Measurements from ENCODE around the gene NOB1.

Gene NOB1

DNA sequence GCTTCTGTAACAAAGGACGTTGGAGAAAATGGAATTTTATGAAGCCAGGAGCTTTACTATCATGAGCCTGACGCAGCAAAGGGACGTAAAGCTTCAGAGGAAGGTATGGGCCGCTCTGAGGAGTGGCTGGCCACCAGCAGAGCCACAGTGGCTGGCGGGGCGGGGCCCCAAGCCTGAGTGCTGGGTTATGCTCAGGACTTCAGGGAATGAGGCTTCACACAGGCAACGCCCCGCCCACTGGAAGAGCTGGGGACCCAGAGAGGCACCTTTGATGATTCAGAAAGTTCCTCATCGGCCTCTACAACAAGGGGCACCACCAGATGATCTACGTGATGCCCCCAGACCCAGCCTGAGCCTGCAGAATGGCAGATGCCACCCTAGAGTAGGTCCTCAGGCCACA, 8.8 kb downstream of the NOB1 start:
- Histone ChIP-seq H3K4me2 (no peak overlapping the region), H2AFZ (ENCODE audit: low read depth) (no peak overlapping the region), H3K79me2 (ENCODE audit: insufficient read depth, low read depth) (peaks cover 24% of the 10 kb centered on the region; the same call in 1 of the 2 replicates), H3K4me3 (IDR thresholded peaks at IDR 0.05; ENCODE audit: insufficient read depth, low read depth, low read length) (no peak overlapping the region), H3K36me3 (ENCODE audit: insufficient read depth) (peaks cover 30% of the 10 kb centered on the region; the same call in 1 of the 2 replicates), H3K27ac (no peak overlapping the region), H3K9ac (no peak overlapping the region), H3K27me3 (ENCODE audit: insufficient read depth, low read depth) (no peaks in the 10 kb centered on the region), H3K4me1 (ENCODE audit: low read depth, poor library complexity, severe bottlenecking) (no peaks in the 10 kb centered on the region), H4K20me1 (ENCODE audit: insufficient read depth) (no peaks in the 10 kb centered on the region)
- TF ChIP-seq, protein P1, sequence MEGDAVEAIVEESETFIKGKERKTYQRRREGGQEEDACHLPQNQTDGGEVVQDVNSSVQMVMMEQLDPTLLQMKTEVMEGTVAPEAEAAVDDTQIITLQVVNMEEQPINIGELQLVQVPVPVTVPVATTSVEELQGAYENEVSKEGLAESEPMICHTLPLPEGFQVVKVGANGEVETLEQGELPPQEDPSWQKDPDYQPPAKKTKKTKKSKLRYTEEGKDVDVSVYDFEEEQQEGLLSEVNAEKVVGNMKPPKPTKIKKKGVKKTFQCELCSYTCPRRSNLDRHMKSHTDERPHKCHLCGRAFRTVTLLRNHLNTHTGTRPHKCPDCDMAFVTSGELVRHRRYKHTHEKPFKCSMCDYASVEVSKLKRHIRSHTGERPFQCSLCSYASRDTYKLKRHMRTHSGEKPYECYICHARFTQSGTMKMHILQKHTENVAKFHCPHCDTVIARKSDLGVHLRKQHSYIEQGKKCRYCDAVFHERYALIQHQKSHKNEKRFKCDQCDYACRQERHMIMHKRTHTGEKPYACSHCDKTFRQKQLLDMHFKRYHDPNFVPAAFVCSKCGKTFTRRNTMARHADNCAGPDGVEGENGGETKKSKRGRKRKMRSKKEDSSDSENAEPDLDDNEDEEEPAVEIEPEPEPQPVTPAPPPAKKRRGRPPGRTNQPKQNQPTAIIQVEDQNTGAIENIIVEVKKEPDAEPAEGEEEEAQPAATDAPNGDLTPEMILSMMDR (conservative IDR thresholded peaks at IDR 0.05; ENCODE audit: low read depth, low read length), result no peak

DNA sequence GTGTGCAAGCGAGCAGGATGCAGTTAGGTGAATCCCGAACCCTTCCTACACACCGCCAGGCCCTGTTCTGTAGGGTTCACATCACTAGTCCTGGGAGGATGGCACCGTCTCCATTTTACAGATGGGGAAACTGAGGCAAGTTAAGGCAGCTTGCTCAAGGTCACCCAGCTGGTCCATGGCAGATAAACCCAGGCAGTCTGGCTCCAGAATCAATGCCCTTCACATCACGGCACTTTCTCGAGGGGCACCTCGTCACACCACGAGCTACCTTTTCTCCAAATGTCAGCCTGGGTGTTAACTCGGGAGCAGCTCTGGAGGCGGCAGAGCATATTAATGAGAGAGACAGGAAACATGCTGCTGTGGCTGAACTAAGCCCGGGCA, 9.5 kb downstream of the NOB1 start:
- peaks cover 17% of the 10 kb centered on the region; the same call in 1 of the 2 replicates for H3K79me2 ChIP-seq (ENCODE audit: insufficient read depth, low read depth)
- TF ChIP-seq, protein P1 (conservative IDR thresholded peaks at IDR 0.05; ENCODE audit: low read depth, low read length), result no peak
- no peak overlapping the region for H3K27ac ChIP-seq
- peaks cover 30% of the 10 kb centered on the region; the same call in 1 of the 2 replicates for H3K36me3 ChIP-seq (ENCODE audit: insufficient read depth)
- H3K4me3 ChIP-seq (IDR thresholded peaks at IDR 0.05; ENCODE audit: insufficient read depth, low read depth, low read length), result no peak overlapping the region
- H3K4me1 ChIP-seq (ENCODE audit: low read depth, poor library complexity, severe bottlenecking), result no peaks in the 10 kb centered on the region
- no peaks in the 10 kb centered on the region for H3K27me3 ChIP-seq (ENCODE audit: insufficient read depth, low read depth)
- no peak overlapping the region for H3K4me2 ChIP-seq
- no peaks in the 10 kb centered on the region for H4K20me1 ChIP-seq (ENCODE audit: insufficient read depth)
- H2AFZ ChIP-seq (ENCODE audit: low read depth), result no peak overlapping the region
- H3K9ac ChIP-seq, result no peak overlapping the region

DNA sequence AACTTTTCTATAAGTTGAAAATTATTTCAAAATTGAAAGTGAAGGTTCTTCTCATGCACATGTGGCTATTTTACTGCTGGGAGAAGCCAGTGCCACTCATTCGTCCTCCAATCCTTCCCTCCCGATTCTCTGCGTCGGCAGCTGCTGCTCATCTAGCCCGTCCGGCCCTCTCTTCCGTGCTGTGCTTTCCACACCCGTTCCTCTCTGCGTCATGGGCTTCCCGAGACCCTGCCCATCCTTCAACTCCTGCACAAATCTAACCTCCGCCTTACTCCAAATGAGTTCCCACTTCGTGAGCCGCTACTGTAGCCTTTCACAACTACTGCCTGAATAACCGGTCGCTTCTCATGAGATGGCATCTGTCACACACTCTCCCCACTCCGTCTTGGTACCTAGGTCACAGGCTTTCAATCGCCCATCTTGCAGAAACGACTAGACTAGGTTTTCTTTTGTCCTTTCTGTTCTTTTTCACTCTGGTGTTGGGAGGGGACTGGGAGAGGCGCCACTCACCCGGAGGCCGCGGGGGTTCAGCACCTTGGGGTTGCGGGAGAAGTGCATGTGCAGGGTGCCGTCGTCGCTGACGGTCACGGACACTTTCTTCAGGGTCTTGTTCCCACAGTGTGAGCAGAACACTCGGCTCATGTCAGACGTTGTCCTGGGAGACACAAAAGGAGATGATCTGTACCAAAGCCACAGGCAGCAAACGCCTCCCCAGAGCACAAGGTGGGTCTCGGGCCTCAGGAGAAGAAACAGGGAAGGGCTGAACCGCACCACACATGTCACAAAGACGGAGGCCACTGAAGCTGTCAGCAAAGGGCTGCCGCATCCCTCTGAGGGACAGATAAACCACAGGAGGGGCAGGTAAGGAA, 10.1 kb downstream of the NOB1 start:
- Histone ChIP-seq H3K36me3 (ENCODE audit: insufficient read depth) (peaks cover 30% of the 10 kb centered on the region; the same call in 1 of the 2 replicates), H4K20me1 (ENCODE audit: insufficient read depth) (no peaks in the 10 kb centered on the region), H3K4me1 (ENCODE audit: low read depth, poor library complexity, severe bottlenecking) (no peaks in the 10 kb centered on the region)

DNA sequence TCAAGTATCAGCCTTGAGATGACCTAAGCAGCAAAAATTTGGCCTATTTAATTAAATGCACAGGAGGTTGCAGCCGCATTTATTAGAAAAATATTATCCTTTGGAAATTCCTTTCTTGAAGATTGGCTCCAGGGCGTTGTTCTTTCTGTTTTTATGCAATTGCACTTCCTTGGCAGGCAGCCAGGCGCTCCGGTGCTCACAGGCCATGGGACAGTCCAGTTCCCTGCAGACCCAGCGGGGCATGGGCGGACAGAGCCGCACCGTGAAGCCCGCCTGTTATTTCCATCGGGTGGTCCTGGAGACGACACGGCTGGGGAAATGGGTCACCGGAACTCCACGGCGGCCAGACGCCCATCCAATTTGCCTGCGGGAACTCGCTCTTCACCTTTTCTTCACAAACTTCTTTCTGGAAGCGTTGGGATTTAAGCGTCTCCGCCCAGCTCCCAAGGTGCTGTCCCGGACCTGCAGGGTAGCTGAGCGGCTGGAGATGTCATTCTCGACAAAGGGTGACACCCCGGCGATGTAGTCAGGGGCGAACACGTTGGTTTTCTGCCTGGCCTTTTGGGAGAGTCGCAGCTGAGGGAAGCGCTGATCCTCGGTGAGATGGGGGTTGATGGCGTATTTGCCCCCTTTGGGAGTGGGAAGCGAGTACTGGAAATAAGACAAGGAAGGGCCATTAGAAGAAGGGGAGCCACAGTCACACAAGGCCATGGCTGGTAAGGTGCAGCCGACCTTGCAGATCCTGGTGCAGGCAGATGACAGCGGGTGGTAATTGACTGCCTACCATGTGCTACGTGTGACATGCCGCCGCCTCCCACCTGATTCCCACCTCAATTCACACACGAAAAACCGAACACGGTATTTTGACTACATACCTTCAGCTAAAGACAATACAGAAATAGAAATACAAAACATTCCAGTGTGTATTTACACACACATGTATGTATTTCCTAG, 12.5 kb downstream of the NOB1 start:
- Histone ChIP-seq H2AFZ (ENCODE audit: low read depth) (no peak overlapping the region), H3K9ac (no peak overlapping the region), H3K79me2 (ENCODE audit: insufficient read depth, low read depth) (peaks cover 7% of the 10 kb centered on the region; the same call in 1 of the 2 replicates), H3K4me1 (ENCODE audit: low read depth, poor library complexity, severe bottlenecking) (no peaks in the 10 kb centered on the region), H3K27ac (no peak overlapping the region), H3K4me2 (no peak overlapping the region), H3K27me3 (ENCODE audit: insufficient read depth, low read depth) (no peaks in the 10 kb centered on the region), H4K20me1 (ENCODE audit: insufficient read depth) (no peaks in the 10 kb centered on the region), H3K4me3 (IDR thresholded peaks at IDR 0.05; ENCODE audit: insufficient read depth, low read depth, low read length) (no peak overlapping the region), H3K36me3 (ENCODE audit: insufficient read depth) (peaks cover 21% of the 10 kb centered on the region; the same call in 1 of the 2 replicates)
- TF ChIP-seq, protein P1 (conservative IDR thresholded peaks at IDR 0.05; ENCODE audit: low read depth, low read length), result no peak

More for the DNA sequence above, 10.1 kb downstream of the NOB1 start:
- Histone ChIP-seq H3K27ac (no peak overlapping the region), H3K9ac (no peak overlapping the region), H3K27me3 (ENCODE audit: insufficient read depth, low read depth) (no peaks in the 10 kb centered on the region), H3K4me3 (IDR thresholded peaks at IDR 0.05; ENCODE audit: insufficient read depth, low read depth, low read length) (no peak overlapping the region), H2AFZ (ENCODE audit: low read depth) (no peak overlapping the region), H3K4me2 (no peak overlapping the region), H3K79me2 (ENCODE audit: insufficient read depth, low read depth) (peaks cover 14% of the 10 kb centered on the region; the same call in 1 of the 2 replicates)
- TF ChIP-seq, protein P1 (conservative IDR thresholded peaks at IDR 0.05; ENCODE audit: low read depth, low read length), result no peak
